Measurements from ENCODE around the gene FRRS1. TPM values are rescaled to one million over a fixed set of nuclear protein-coding genes. Genes with fewer than 3 reads are reported as not detected.
A peak's percentile ranks its signal among the peaks of the same experiment; 100 is the strongest.

Gene FRRS1
- total RNA-seq, 1 donor from 2014 or later = 30.7 TPM

DNA sequence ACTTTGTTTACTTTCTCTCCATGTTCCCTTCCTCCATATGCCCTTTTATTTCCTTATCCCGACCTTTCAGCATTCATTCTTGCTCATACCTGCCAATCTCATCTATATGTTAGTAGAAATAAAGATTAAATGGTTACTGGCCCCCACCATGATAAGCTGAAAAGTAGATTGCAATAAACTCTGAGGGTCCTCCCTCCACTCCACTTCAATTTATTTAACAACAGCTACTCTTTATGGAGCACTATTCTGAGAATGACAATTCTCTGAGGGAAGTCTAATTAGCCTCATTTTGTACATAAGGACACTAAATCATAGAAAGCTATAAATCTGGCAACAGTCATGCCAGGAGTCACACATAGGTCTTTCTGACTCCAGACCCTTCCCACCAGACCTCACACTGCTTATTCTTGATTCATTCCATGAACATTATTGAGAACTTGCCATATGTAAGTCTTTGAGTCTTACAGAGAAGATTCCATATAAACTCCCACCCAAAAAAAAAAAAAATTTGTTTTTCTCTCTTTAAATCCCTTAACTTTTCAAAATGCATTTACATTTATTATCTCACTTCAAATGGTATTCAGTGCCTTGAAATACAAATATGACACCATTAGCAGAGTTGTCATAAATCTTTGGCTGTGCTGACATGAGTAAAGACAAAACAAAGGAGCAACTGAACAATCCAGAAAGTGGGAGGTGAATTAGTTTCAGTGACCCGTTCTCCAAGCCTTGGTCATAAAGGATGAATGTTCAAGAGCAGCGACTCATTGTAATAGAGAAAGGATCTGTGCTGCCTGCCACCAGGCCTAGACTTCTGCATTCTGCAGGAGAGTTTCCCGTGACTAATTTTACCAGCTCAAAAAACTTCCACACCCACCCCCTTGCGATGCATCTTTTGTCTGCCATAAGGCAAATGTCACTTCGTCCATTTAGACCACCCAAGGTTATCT is 92.0 kb downstream of the FRRS1 start:
- peak; percentile 60 for ATAC-seq

DNA sequence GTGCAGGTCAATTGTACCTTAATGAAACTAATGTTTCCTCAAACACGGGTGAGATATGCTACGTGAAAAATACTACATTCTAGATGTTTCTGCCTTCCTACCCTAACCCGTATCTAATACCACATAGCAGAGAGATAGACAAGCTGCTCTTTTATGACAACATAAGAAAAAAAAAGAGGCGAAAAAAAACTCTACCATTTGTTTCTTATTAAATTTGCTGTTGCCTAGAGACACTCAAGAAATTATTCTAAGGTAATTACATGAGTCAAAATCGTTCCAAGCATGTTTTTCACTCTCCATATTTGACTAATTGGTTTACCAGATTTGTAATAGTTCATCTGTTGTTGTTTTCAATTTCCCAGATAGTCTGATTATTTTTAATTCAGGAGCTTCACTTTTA is 93.1 kb downstream of the FRRS1 start:
- no peak for ATAC-seq

DNA sequence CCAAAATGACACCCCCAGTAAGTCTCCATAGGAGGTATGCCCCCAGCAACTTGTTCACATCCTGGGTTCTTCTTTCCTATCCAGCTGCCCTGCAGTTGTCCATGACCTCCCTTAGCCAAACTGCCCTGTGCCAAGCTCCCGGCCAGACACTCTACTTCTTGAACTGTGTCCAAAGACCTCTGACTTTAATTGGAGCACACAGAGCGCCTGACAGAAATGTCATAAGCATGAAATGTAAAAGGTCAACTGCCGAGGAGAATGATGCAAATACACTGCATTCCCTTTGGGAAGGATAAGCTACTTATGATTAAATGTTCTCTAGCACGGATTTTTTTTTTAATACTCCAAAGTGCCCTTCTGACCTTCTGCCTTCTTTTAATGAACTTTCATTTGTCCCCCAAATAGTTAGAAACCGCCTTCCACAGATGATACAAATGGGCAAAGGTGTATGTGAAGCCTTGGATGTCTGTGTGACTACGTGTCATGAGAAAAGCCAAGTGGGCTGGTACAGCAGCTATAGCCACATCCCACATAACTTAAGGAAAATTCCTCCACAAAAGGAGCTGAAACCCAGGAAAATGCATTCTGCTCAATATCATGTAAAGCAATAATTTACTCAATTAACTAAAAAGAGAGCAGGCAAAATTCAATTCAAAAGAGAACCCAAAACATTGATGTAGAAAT is 93.8 kb downstream of the FRRS1 start:
- no peak for ATAC-seq

DNA sequence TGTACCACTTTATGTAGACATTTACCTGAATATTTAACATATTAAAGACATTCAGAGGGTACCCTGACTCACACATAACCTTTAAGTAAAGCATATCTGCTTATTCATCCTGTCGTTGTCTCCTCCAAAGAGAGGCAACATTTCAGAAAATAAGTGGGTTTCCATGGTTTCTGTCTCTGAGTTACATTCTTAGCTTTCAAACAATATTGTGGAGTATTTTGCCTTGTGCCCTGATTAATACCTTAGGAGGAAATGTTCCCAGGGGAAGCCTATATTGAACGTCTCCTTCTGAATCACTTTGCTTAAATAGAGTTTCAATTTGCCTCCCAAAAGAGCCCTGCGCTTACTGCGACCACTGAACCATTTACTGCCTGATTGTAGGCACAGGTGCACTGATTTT is 94.4 kb downstream of the FRRS1 start:
- ATAC-seq = no peak

DNA sequence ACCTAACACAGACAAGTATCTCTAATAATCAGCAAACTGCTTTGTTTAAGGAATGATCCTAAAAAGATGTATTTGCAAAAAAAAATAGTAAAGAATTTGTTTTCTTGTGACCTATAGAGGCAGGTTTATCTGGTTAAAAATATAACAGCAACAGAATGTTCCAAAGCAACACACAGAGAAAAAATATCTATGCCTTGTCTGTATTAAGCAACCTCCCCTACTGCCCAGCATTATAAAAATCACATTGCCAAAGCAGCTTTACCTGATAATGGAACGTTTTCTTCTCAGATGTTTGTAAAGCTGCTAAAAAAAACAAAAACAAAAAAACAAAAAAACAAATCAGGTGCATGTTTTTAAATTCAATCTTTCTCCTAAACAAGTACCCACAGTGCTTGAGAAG is 95.9 kb downstream of the FRRS1 start:
- no peak for ATAC-seq

DNA sequence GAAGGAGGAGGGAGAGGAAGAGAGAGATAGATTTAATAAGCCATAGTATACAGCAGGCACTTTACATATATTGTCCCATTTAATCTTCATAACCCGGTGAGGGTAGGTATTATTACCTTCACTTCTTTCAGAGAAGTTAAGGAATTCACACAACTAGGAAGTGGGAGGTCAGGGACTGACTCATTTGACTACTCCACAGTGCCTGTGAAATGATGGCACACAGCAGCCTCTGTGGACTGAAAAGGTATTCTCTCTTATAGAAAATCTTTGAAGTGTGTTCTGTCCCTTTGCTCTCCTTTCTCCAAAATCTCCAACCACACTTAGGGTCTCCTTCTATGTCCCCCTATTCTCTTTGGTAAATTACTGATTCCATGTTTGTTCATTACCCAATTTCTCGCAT is 96.6 kb downstream of the FRRS1 start:
- ATAC-seq = no peak

DNA sequence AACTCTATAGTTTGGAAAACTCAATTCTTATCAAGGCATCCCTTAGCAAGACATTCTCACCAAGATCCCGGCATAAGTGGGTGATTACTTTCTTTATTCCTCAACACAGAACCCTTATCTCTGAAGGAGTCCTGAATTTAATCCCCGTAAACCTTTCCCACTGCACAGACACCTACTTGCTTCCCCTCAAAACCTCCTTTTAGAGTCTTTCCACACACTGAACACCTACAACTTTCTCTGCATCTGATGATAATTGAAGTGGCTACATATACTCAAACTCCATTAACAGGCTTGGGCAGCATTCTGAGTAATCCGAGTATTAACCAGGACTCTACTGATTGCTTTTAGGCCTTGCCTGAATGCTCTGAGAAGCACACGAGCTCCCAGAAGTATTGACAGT is 97.1 kb downstream of the FRRS1 start:
- ATAC-seq = no peak

DNA sequence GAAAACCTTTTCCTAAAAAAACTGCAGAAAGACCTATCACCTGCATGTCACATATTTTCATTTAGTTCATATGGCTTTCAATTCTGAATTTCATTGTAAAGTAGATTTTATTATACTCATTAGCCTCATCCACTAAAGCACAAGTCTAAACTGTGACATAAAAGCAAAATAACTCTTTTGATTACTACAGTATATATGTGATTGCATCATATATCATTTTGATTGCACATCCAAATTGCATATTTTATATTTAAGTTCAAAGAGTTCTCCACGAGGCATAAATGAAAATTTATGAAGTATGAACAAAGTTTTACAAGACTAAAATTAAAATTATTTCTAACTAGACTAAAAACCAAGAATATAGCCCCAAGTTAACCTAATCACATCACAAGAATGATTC is 101.2 kb downstream of the FRRS1 start:
- no peak for ATAC-seq

DNA sequence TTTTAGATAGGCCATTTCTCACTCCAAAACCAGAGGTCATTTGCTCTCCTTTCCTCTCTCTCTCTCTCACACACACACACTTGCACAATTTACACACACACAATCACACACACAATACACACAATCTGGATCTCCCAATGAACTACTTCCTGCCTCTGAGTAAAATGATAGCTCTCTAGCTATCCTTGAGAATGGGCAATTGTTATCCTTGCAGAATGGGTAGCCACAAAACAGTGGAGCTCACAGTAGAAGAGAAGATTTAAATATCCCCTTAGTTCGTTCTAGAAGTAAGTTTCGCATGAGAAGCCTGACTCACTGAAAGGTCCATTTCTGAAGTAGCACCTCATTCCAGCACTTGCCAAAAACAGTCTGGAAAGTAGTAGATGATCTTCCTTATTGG is 102.9 kb downstream of the FRRS1 start:
- ATAC-seq = no peak

DNA sequence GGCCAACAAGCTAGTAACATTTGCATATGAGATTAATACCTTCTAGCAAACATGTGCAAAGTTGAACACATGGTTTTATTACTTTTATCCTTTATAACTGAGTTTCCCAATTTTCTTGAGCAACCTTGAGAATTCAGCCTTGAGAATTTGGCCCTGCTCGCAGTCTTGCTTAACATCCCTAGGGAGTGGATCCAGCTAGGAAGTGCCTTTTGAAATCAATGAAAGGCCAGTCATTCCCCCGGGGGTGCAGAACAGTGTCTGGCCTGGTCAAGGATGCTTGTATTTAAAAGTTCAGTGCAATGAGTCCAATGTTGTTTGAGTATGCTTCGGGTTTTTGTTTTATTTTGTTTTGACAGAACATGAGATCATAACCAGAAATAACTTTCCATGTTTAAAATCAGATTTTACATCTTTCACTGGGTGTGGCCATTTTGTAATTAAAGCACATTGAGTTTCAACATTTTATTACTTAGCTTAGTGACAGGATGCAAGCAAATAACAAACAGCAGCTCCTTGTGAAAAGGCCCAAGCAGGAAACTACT is 103.8 kb downstream of the FRRS1 start:
- no peak for ATAC-seq

DNA sequence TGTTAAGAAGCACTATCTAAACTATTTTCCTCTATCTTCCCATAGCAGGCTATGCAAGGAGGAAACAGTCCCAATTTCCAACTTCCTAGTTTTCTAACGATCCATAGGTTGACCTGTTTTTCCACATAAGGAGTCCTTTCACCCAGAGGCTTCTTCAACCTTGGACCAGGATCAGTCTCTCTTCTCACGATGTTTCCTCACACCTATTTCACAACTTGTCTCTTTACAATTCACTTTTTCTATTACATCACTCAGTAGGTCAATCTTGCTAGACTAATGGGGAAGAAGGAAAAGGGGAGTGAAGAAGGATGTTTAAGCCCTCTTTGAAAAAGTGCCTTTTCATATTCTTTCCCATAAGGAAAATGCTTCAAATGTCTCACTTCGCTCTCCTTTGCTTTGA is 104.7 kb downstream of the FRRS1 start:
- no peak for ATAC-seq

DNA sequence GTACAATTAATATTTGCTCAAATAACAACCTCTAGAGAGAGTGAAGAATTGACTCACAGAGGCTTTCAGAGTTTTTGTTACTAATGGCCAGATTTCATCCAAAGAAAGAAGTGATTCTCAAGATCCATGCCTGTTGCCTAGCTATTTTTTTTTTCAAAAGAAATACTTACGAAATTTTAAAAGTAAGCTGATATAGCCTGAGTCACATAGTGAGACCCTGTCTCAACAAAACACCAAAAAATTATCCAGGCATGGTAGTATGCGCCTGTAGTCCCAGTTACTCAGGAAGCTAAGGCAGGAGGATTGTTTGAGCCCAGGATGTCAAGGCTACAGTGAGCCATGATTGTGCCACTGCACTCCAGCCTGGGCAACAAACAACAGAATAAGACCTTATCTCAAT is 105.9 kb downstream of the FRRS1 start:
- no peak for ATAC-seq

DNA sequence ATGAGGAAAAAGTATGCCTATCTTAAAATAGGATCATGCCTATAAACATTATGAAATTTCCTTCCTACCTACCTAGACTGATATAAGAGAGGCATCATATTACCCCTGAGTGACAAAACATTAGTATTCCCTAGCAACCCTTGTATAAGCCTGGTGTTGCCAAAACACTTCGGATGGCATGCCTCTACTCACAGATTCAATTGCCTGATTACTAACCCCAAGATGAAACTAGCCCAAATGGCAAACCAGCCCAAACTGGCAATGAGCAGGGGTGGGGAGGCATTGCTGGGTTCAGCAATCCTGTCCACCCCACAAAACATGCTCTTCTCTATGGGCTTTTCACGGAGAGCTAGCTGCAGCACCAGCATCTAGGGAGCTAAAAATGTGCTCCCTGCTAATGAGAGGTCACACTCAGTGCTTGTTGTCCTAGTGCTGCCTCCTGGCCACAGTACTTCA is 106.7 kb downstream of the FRRS1 start:
- peak; percentile 78 for ATAC-seq

Other genes with a start within 250 kb of the FRRS1 start
- 17.7 TPM for gene PALMD, start 120.5 kb downstream of the FRRS1 start, total RNA-seq
- gene AGL, start 83.7 kb upstream of the FRRS1 start, total RNA-seq = 17.4 TPM
- 21.9 TPM for gene SLC35A3, start 203.4 kb upstream of the FRRS1 start, total RNA-seq